Ovary (tissue), 9 donors: ENCODE measurements around the gene JARID2. TPM values are rescaled to one million over a fixed set of nuclear protein-coding genes. Genes with fewer than 3 reads are reported as not detected.

Source experiments
- DNase-seq, 5 donors: peaks; one replicate each; pipeline ENCODE4 v3.0.0-alpha.2; 2019 to 2020
- H3K27ac ChIP-seq, 2 donors: fragments of 200-600 bp; one replicate each; pipeline versions ENCODE4 v1.5.1 to v1.8.0; 2019 to 2022
- H3K27me3 ChIP-seq: fragments of 200-600 bp; one replicate; pipeline ENCODE4 v1.8.0; 2022
- H3K36me3 ChIP-seq: fragments of 200-600 bp; sonication (generic); one replicate; pipeline ENCODE4 v1.5.1; 2019
- H3K4me1 ChIP-seq: one replicate; pipeline ENCODE4 v1.8.1; 2013; ENCODE audit warnings: mild to moderate bottlenecking, moderate library complexity; ENCODE audit not compliant: insufficient read depth
- H3K4me3 ChIP-seq: fragments of 200-600 bp; sonication (generic); one replicate; pipeline ENCODE4 v1.5.1; 2017
- H3K9me3 ChIP-seq, 2 donors: fragments of 200-600 bp in 1 of 2; sonication (generic) in 1 of 2; one replicate each; pipeline versions ENCODE4 v1.5.1 to v1.8.1; 2013 to 2019; ENCODE audit warnings: mild to moderate bottlenecking in 1 of 2, moderate library complexity in 1 of 2
- CTCF ChIP-seq, 3 donors: fragments of 450-650 bp in 2 of 3; fragments of 200-600 bp in 1 of 3; IDR thresholded peaks; one replicate each; pipeline versions ENCODE4 v1.5.1 to v1.8.0; 2016 to 2022; ENCODE audit warnings: antibody characterized with exemption in 3 of 3, mild to moderate bottlenecking in 1 of 3
- EP300 ChIP-seq: sonication (generic); formaldehyde crosslinking; IDR thresholded peaks from one replicate; pipeline ENCODE4 v1.6.1; 2017; ENCODE audit warnings: antibody characterized with exemption
- POLR2A ChIP-seq: fragments of 450-650 bp; IDR thresholded peaks from one replicate; pipeline ENCODE4 v1.6.1; 2017; ENCODE audit warnings: antibody characterized with exemption, mild to moderate bottlenecking, moderate library complexity
- WGBS, 3 donors: extraction: QIAGEN DNeasy Blood & Tissue Kit in 1 of 3; methylation state at CpG; one replicate each; pipeline versions ENCODE4 v1.1.5 to v1.1.7; 2013 to 2017; 5-methylcytosine and 5-hydroxymethylcytosine counted together
- intact Hi-C, 4 donors: fragments of 100-400 bp; cut with DNase I; formaldehyde crosslinking; loops; one replicate each; pipeline versions ENCODE4 v1.11.0 to v1.15.1; 2022 to 2023
- polyA plus RNA-seq, 2 donors: library from polyadenylated mRNA; stranded (reverse); fragments of 200-250 nt in 1 of 2; fragments of 350-450 nt in 1 of 2; fragmentation: Illumina TruSeq in 1 of 2; extraction: RNeasy Lipid Tissue Mini Kit (QIAGEN cat#74804) in 1 of 2; gene quantifications; one replicate each; pipeline ENCODE4 v1.2.3, GENCODE V29; 2013 to 2014
- total RNA-seq, 7 donors: library from RNA; depleted of rRNA in 2 of 7; stranded (reverse); fragments of >200 nt in 2 of 7; fragmentation: NEBNext Ultra II Directional in 3 of 7; extraction: Animal tissue kit (Norgen Biotek cat#: 25700) in 3 of 7; gene quantifications; one replicate each; pipeline versions ENCODE4 v1.1.0 to v1.2.4, GENCODE V29; 2016 to 2023
- donor health status: DM: no; HTN: no; CAD: no; lungs with moderate emphysema.
- donor health status: DM: no; HTN: no; CAD: no.
- donor health status: Bipolar disorder and iron deficiency.
- donor health status: DM: yes; HTN: yes; CAD: no.
- donor health status: DM: no; HTN: no; CAD: no.
- donor health status: DM: yes; HTN: yes; CAD: no.

Gene JARID2
- total and polyA plus RNA-seq, 9 donors, result 4.5 to 17.4 (median 8.7) TPM

GRCh38 chr6:15457121-15457650 is 211.3 kb downstream of the JARID2 start:
- no peaks in the 10 kb centered on the region for H3K9me3 ChIP-seq
- intact Hi-C loops, result no loop called here
- H3K4me1 ChIP-seq, result peaks cover 6% of the 10 kb centered on the region
- no peak overlapping the region for H3K27ac ChIP-seq
- DNase-seq, result no peak
- H3K36me3 ChIP-seq, result no peaks in the 10 kb centered on the region
- H3K4me3 ChIP-seq, result no peak overlapping the region
- H3K27me3 ChIP-seq, result no peaks in the 10 kb centered on the region
- no peak for TF ChIP-seq EP300
- TF ChIP-seq POLR2A, result no peak
- no peak for TF ChIP-seq CTCF (IDR thresholded peaks at IDR 0.05)
- WGBS, 3 donors, result 87 to 90% (median 88%) methylated on average over 4 of the region's 4 CpGs

DNA sequence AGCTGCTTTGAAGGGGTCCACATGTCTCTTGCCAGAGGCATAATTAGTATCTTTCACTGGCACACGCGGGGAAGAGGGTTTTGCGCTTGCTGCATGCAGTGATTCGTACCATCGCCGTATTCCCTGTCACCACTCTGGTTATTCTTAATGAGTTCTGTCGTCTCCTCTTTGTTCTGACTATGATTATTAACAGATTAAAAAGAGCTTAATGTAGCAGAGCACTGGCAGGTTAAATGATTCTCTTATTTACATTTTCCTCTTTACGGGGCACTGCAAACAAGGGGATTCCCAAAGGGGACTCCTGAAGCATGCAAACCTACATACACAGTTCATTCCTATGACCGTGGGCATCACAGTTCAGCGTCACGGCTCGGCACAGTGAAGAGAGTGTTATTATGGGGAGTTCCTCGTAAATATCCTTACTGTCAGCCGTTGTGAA is 212.2 kb downstream of the JARID2 start:
- WGBS, 3 donors, result 57 to 83% (median 70%) methylated on average over 14 of the region's 14 CpGs
- no peaks in the 10 kb centered on the region for H3K36me3 ChIP-seq
- peaks cover 6% of the 10 kb centered on the region for H3K4me1 ChIP-seq
- H3K9me3 ChIP-seq, result no peaks in the 10 kb centered on the region
- no peak for DNase-seq
- TF ChIP-seq EP300 (no peak), POLR2A (no peak), CTCF (IDR thresholded peaks at IDR 0.05) (no peak)
- H3K27me3 ChIP-seq, result no peaks in the 10 kb centered on the region
- intact Hi-C loops, result no loop called here
- no peak overlapping the region for H3K27ac ChIP-seq
- H3K4me3 ChIP-seq, result no peak overlapping the region

GRCh38 chr6:15460110-15460727 is 214.3 kb downstream of the JARID2 start:
- DNase-seq, result no peak
- no peak for TF ChIP-seq EP300
- no peak for TF ChIP-seq POLR2A
- TF ChIP-seq CTCF (IDR thresholded peaks at IDR 0.05), result no peak
- Histone ChIP-seq H3K36me3 (no peaks in the 10 kb centered on the region), H3K4me3 (no peak overlapping the region), H3K4me1 (peaks cover 8% of the 10 kb centered on the region), H3K27ac (no peak overlapping the region), H3K27me3 (no peaks in the 10 kb centered on the region), H3K9me3 (no peaks in the 10 kb centered on the region)
- 90 to 95% (median 91%) methylated on average over 4 of the region's 4 CpGs for WGBS, 3 donors
- intact Hi-C loops, result no loop called here

DNA sequence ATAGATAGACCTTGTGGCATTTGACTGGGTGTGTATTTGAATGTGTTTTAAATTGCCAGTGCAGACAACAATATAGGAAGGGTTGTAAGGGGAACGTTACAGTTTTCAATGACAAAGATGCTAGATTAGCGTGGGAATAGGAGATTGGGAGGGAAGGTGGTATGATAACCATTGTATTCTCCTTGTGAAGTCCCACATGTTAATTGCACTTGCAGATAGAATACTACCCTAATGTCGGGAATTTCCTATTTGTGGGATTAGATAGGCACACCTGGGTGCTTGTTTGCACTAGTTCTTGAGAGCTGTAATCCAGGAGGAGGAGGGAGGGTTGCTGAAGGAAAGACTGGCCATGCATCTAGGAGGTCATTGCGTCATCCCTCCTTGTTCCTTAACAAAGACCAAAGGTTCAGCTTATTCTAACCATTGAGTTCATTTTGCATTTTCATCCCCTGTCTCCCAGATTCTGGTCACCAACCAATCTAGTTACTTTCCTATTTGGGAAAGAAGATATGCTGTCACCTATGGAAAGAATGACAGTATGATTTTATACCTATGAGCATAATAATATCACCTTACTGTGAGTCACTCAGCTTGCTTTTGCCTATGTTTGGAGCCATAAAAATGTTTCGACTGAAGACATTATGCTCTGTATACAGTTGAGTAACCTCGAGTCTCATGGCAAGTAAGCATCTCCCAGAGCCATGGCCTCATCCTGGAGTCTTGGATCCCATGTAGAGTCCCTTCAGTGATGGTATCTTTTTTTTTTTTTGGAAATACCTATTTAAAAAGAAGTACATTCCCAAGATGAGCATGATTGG is 215.5 kb downstream of the JARID2 start:
- no peak for DNase-seq
- TF ChIP-seq EP300, result no peak
- no peak for TF ChIP-seq POLR2A
- no peak for TF ChIP-seq CTCF (IDR thresholded peaks at IDR 0.05)
- Histone ChIP-seq H3K9me3 (no peaks in the 10 kb centered on the region), H3K4me1 (peaks cover 8% of the 10 kb centered on the region), H3K4me3 (no peak overlapping the region), H3K27ac (no peak overlapping the region), H3K36me3 (no peaks in the 10 kb centered on the region), H3K27me3 (no peaks in the 10 kb centered on the region)
- intact Hi-C loops, result no loop called here
- WGBS, 3 donors, result 94 to 96% (median 96%) methylated on average over 6 of the region's 6 CpGs
